ENCODE results near the gene KBTBD4.
"Not testable (repeated sequence)": the region's sequence is repeated elsewhere in the genome, so short reads cannot be mapped to it uniquely, and the experiment has no call there.

- TF ChIP-seq CTCF (conservative IDR thresholded peaks at IDR 0.05; ENCODE audit: low read depth, low read length); EZH2 (IDR thresholded peaks at IDR 0.05; ENCODE audit: borderline replicate concordance, low read depth, low read length, poor library complexity, severe bottlenecking): not testable (repeated sequence)
These were observed 52.7 kb downstream of the KBTBD4 start for GRCh38 chr11:47526032-47526431.

Measured in A673 (cell line).